HG02678 (cell line): ENCODE measurements around the gene NRAP.

Experiments
- ATAC-seq: cut with Tn5 transposase; IDR thresholded peaks from one replicate; pipeline ENCODE4 v1.9.1; 2021; ENCODE audit warnings: mild to moderate bottlenecking, moderate library complexity; ENCODE audit not compliant: unreplicated experiment

The NRAP gene

DNA sequence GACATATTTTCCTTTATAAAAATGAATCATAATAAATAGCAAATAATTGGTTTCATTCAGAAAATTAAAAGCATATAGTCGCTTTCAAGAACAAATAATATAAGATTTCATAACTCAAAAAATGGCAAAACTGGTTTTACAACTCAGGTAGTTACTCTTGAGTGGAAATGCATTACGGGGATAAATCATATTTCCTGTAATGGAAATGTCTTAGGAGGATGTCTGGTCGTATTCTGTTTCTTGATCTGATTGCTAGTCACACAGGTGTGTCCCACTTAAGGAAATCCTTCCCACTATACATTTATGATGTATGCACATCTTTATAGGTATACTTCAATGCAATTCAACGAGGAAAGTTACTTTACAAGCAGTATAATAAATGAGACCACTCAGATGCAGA, 20.7 kb downstream of the NRAP start:
- no peak for ATAC-seq

DNA sequence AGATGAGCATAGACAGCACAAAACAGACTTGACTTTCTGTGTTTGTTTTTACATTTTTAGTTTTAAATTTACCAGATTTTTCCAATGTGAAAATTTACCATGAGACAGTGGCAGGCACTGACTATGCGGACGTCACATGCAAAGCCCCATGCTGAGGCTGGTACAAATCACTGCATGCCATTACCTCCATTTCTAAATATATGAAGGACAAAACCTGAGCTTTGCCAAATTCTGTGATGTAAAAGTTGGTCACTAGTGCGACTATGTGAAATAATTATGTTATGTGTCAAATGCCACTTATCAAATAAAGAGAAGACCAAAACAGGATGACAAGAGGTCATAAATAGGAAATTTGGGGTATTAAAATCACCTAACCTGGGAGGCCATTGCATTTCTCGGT, 22.1 kb downstream of the NRAP start:
- no peak for ATAC-seq

DNA sequence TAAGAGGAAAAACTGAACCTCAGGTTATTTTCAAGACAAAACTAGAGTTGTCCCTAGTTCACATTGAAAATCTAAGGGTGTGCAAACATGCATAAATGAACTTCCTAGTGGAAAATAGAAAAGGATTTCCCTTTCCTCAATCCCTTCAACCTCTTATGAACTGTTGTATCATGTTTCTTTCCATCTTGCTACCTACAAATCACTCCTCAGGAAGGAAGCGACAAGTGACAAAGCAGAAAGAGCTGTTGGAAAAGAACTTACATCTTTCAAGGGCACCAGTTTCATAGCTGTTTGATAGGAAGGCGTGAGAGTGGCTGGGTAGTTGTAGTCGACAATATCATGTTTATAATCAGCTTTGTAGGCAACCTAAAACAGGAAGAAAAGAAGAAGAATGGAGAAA, 23.9 kb downstream of the NRAP start:
- ATAC-seq, result no peak

DNA sequence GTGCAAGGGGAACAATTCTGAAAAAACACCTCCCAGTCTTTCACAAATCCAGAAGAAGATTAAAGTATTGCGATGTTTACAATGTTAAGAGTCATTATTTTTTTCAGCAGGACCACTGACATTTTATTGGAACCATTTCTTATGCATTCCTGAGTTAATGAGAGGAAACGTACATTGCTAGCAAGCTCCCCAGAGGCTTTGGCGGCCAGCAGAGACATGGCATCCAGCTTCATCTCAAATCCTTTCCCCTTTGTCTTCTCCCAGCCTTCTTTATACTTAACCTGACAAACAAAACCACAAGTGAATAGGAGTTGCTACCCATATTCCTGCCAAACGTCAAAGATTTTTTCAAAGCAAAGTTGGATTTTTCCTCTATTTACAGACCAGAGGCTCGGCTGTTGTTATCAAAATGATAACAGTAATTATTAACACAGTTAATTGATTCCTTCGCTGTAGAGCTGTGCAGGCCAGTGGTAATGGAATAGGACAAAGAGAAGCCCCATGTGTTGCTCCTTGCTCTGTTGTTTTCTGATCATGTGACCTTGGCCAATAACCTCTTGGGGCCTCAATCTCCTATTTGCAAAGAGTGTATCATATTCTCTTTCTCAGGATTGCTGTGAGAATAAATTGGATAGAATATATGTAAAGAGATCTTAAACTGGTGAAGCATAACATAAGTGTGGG, 32.0 kb downstream of the NRAP start:
- no peak for ATAC-seq

DNA sequence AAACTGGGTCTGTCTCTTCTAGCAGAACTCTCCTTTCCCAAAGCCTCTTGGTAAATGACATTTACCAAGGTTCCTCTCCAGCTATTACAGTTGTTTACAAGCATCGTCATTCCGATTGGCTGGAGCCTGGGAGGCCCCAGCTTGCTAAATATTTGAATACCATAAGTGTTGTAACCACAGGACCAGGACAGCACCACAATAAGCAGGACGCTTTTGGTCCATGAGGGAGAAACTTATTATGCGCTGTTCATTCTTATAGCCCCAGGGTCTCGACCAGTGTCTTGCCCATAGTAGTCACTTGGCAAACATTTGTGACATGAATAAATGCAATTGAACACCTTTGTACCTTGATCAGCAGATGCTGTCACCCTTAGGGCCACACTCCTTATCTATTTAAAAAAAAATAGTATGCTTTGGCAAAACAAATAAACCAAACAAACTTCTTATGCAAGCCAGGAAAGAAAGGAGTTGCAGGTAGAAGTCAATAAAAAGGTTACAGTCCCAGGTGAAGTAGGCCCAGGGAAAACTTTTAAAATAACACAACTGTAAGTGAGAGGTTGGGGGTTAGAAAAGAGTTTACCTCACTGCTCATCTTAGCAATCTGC, 32.8 kb downstream of the NRAP start:
- ATAC-seq, result no peak

DNA sequence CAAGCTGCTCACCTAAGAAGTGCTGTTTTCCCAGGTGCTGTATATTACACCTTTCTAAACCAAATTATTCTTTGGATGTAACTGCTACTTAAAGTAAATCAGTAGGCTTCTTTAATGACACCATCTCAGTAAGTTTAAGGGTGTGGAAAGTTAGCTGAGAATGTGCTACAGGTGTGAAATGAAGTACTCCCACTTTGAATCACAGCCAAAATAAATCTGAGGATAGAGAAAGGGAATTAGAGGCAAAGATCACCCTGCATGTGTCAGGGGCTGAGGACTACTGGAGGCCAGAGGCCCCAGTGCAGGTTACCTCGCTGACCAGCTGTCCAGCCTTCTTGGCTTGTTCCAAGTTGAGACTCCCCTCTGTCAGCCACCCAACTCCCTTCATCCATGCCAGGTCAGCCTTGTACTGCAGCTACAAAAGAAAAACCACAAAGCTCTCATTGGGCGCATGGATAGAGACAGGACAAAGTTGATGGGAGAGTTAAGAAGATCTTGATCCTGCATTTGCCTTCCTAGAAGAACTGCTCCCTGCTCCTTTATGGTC, 35.2 kb downstream of the NRAP start:
- no peak for ATAC-seq

DNA sequence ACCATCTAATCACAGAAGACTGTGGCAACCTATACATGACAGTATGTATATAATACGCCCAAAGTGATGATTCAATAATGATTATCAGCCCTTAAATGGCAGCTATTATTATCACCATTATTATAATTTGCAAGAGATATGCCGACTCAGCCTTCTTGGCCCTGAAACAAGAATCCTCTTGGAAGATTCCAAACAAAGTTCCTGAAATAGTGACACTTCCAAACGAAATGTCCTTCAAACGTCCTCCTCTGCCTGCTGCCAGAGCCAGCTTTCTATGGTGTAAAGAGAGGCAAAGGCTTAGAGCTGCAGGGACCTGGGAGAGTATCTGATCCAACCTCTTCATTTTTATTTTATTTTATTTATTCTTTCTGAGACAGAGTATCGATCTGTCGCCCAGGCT, 36.0 kb downstream of the NRAP start:
- ATAC-seq, result no peak

DNA sequence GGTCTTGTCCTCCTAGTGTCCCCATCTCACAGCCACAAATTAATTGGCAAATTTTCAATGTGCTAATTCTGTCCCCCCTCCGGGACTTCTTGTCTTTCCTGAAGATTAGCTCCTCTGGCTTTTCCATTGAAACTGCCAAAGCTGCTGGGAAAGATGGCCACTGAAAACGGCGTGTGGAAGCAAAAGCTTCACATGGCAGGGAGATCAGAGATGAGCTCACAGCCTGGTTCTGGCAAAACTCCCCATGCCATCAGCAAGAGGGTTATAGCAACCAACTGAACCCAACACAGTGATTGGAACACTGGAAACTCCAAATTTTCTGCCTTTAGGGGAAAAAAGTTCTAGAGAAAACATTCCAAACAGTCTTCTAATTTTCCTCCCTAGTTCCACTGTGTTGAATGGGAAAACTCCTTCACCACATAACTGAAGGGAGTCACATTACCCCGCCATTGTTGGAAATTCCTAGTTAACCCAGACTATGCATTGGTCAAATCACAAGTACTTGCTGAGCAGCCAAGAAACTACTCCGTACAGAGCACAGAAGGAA, 37.0 kb downstream of the NRAP start:
- no peak for ATAC-seq

DNA sequence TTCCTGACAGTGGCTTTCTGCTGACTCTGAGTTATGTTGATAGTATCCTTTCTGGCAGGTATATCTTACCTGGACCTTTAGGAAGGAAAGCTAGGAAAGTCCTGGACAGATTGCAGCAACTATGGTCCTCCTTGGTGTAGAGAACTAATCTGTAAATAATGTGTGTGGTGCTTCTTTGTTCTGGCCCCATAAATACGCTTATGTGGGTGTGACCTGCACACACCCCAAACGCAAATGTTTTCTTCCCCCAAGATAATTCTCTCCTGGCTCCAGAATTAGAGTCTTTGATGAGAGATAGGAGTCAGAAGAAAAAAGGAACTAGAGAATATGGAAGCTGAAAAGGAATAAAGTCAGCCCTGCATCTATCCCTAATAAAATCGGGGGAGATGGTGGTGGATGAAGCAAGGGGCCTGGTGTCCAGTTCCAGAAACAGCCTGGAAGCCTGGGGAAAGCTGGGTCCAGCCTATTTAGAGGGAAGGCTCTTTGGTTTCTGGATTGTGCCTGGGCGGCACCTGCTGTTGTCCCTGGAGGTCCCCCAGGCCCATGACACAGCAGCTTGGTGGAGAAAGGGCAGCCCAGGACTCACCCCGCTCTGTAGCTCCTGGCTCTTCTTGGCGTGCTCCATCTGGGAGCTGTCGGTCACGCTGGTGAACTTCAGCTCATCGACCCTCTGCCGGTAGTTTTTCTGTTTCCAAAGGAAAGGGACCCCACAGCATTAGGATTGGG, 38.2 kb downstream of the NRAP start:
- ATAC-seq, result no peak

DNA sequence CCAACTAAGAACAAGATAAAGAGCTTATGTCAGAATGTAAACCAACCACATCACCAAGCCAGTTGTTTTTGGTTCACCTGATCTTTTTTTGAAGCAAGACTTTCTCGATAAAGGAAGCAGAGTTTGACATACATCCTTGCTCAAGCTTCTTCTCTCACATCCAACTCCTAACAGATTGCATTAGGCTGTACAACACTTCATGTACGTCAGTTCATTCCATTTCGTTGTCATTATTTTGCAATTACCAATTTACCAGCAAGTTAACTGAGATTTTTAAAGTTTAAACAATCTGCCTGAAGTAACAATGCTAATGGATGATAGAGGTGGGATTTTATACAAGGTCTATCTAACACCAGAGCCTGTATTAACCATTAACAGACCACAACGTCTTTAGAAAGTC, 41.0 kb downstream of the NRAP start:
- ATAC-seq, result no peak

DNA sequence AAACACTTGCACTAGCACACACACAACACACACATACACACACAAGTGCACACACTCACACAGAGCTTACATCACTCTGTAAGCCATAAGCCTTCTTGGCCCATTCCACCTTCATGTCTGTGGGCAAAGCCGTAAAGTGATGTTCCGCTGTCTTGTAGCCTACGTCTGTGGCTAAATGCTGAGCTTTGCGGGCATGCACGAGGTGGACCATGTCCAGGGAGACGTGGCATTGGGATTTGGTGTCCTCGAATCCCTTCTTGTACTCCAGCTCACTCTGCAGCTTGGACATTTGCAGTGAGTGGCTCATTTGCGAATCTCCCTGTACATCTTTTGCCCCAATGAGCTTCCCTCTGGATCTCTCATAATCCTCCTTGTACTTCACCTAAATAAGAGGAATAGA, 42.0 kb downstream of the NRAP start:
- ATAC-seq, result no peak

DNA sequence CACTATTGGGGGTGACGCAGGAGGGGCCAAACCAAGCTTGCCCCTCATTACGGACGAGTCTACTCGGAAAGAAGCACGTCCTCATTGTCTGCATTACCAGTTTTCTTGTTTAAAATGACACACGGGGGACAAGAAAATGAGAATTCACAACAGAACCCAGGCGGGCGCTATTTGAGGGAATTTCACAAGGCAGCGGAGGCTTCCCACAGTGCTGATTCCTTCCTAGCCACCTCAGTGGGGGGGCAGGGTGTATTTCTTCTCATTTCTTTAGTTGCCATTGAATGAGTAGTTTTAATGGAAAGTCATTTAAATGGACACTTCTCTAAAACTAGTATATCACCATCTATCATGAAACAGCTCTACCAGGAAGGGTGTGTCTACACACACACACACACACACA, 42.9 kb downstream of the NRAP start:
- ATAC-seq, result no peak

DNA sequence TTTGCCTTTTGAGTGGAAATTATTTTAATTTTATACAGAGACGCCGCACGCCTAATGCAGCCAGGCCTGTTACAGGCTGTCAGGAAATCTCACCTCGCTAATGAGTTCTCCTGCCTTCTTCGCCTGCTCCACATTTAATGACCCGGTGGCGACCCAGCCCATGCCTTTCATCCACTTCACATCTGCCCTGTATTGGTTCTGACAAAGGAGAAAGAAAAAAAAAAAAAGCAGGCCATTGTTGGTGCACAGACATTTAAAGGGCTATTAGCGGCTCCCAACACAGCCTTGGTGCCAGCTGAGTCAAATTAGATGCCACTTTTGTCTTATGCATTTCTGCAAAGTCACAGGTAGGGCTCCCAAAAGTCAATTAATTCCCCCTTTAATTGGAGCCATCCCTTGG, 43.3 kb downstream of the NRAP start:
- ATAC-seq, result no peak

DNA sequence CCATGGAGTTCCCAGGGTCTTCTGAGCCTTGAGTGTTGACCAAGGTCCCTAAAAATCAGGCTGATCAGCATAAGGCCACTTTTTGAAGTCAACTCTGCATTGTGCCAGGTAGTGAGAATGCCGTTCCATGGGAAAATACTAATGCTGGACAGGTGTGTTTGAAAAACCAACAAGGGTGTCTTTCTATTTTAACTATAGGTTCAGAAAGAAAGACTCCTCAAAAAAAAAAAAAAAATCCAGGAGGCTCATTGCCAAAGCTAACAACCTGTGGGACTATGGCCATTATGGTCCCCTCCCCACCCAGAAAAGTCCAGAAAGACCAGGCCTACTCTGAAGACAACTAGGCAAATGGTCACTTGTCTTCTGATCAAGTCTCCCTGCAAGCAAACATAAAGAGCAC, 44.4 kb downstream of the NRAP start:
- no peak for ATAC-seq

DNA sequence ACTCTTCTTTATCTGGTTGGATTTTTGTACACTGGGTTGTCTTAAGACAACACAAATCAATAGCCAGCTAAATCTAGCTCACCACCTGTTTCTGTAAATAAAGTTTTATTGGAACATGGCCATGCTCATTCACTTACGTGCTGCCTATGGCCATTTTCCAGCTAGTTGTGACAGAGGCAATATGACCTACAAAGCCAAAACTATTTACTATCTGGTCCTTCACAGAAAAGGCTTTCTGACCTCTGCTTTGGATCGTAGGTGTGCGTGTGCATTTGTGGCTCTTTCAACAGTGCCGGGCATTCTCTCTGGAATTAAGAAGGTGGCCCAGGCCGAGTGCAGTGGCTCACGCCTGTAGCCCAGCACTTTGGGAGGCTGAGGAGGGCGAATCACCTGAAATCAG, 45.5 kb downstream of the NRAP start:
- no peak for ATAC-seq

DNA sequence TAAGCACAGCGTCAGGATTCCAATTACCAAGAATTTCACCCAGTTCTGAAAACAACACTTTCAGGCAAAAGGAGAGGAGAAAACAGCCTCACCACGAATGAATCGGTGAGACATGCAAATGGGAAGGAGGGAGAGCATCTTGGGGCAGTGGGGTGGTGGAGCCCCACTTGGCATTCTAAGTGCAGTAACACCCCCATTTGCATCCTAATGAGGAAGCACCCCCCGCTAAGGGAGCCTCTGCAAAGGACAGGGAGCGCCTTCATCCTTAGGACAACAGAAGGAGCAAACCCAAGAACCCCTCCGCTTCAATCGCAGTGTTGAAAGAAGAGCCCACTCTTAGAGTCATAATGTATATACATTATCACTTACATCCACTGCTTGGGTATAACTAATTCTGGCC, 46.8 kb downstream of the NRAP start:
- no peak for ATAC-seq

DNA sequence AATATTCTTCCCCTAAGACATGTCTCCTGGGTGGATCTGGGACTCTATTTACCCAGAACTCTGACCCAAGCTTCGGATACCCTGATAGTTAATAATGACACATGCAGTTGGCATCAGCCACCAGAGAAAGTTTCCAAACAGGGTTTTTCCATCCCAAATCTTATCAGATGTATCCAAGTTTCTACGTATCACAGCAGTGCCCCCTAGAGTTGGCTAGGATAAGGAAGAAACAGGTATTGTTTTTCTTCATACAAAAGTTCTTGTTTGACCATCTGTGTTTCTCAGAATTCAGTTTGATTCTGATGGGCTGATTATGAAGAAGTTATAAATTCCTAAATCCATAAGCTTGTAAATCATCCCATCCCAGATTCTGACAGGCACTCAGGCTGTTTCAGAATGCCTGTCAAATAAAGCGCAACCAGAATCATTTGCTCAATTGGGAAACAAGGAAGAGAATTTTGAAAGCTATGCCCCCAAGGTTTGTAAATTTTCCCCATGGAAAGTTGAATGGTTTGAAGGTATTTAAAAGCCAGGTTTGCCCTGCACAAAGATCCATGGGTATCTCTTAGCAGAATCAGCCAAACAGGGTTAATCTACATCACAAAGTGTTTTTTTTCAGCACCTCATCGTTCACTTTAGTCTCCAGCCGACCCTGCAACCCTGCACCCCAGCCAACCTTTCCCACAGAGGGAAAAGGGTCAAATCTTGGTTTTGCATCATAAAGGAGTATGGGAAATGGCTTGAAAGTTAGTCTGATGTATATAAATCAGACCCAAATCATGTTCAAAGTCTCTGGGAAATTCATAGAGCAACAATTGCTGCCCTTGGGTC, 47.4 kb downstream of the NRAP start:
- ATAC-seq, result no peak

DNA sequence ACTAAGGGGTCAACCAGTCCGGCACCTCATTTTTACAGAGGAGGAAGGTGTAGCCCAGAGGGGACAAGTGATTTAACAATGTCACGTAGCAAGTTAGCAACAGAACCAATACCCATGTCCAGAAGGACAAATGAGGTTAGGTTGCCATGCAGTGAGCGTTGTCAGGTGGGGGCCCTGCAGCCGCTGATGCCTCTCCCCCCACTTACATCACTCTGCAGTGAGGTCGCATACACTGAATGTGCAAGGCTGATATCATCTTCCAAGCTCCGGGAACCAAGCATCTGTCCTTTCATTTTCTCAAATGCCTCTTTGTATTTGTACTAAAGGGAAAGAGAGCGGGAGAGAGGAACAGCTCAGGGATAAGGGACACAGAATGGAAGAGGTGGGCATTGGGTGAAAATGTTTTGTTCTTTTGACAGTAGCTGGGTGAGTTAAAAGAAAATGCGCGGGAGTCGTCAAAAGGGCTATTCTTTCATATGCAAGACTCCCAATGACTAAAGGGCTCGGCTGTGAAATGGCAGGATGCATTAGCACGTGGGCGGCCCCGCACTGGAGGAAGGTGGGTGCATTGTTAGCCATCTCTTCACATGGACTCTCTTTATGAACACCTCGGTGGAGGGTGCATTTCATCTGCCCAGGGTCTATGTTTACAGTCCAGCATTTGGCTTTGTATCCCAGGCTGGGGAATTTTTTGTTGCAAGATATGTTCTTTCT, 49.7 kb downstream of the NRAP start:
- no peak for ATAC-seq

DNA sequence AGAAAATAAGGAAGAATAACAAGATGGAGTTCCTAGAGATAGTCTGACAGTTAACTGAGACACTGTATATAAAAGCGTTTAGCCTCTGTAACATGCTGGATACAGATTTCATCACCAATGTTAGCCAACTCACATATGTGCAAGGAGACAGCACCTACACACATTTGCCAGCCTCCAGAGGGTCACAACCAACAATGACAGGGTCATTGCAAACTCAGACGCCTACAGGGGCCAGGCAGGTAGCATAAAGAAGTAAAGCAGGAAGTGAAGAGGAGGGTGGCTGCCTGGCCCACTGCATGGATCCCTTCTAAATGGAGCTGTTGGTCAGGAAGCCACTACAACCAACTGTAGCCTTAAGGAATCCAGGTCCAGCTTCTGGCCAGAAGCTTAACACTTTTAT, 50.4 kb downstream of the NRAP start:
- no peak for ATAC-seq

DNA sequence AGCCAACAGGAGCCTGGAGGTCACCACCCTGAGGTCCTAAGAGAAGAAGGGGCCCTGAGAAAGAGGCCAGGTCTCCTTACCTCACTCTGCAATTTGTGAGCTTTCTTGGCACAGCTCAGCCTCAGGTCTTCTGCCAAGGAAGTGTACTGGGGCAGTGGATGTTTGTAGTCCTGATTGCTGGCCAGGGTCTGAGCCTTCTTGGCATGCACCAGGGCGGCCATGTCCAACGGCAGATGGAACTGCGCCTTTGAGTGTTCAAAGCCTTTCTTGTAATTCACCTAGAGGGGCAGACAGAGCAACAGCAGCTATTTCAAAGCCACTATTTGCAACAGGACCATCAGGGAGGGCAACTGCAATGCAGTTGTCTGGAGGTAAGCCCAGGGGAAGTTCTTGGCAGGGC, 51.7 kb downstream of the NRAP start:
- ATAC-seq, result no peak
